HepG2 (cell line): ENCODE measurements around the gene INPP5K.

ENCODE experiments used
- POLR2AphosphoS5 ChIP-seq: IDR thresholded peaks from 2 replicates; pipeline ENCODE4 v1.6.1; 2012; ENCODE audit warnings: low read depth, low read length
- TCF7L2 ChIP-seq: IDR thresholded peaks from 2 replicates; pipeline ENCODE4 v1.6.1; 2011; ENCODE audit warnings: mild to moderate bottlenecking, low read depth, low read length, moderate library complexity
- YY1 ChIP-seq: IDR thresholded peaks from 2 replicates; pipeline ENCODE4 v1.6.1; 2011; ENCODE audit warnings: low read length, low read depth, moderate library complexity, mild to moderate bottlenecking; ENCODE audit not compliant: insufficient read depth, insufficient replicate concordance
- ZNF251 ChIP-seq: sonication (generic); formaldehyde crosslinking; IDR thresholded peaks from 2 replicates; pipeline ENCODE4 v1.9.0; 2021; ENCODE audit warnings: mild to moderate bottlenecking, missing genetic modification reagents
- TF ChIP-seq, protein P1 (sequence below): IDR thresholded peaks from 2 replicates; pipeline ENCODE4 v1.6.1; 2016; ENCODE audit warnings: missing genetic modification reagents, missing compliant biosample characterization
- TF ChIP-seq, protein P2 (sequence below): sonication (generic); formaldehyde crosslinking; IDR thresholded peaks from 2 replicates; pipeline ENCODE4 v1.8.0; 2022; ENCODE audit warnings: mild to moderate bottlenecking, missing genetic modification reagents, moderate library complexity
- TF ChIP-seq, protein P3 (sequence below): sonication (generic); formaldehyde crosslinking; IDR thresholded peaks from 2 replicates; pipeline ENCODE4 v1.5.0; 2020; ENCODE audit warnings: mild to moderate bottlenecking, missing genetic modification reagents

DNA sequence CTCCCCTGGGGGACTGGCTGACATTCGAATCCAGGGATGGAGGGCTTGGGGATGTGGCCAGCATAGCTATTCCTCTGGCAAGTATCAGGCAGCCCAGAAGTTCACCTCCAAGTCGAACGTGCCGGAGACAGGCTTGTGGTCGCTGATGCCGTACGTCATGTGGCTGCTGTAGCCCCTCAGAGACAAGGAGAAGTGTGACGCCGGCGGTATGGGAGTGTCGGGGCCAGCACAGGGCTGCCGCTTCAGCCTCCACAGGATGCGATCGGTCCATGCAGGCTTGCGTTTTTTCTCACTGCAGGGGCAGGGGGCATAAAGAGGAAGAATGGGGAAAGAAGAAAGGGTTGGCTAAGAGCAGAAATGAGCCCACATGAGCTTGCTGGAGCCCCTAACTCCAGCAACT, 18.6 kb downstream of the INPP5K start:
- no peak for TF ChIP-seq TCF7L2
- TF ChIP-seq POLR2AphosphoS5: no peak
- TF ChIP-seq, protein P1, sequence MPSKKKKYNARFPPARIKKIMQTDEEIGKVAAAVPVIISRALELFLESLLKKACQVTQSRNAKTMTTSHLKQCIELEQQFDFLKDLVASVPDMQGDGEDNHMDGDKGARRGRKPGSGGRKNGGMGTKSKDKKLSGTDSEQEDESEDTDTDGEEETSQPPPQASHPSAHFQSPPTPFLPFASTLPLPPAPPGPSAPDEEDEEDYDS (CRISPR knock-in tag): no peak
- no peak for TF ChIP-seq ZNF251
- TF ChIP-seq, protein P2, sequence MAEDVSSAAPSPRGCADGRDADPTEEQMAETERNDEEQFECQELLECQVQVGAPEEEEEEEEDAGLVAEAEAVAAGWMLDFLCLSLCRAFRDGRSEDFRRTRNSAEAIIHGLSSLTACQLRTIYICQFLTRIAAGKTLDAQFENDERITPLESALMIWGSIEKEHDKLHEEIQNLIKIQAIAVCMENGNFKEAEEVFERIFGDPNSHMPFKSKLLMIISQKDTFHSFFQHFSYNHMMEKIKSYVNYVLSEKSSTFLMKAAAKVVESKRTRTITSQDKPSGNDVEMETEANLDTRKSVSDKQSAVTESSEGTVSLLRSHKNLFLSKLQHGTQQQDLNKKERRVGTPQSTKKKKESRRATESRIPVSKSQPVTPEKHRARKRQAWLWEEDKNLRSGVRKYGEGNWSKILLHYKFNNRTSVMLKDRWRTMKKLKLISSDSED (CRISPR knock-in tag): no peak
- TF ChIP-seq, protein P3, sequence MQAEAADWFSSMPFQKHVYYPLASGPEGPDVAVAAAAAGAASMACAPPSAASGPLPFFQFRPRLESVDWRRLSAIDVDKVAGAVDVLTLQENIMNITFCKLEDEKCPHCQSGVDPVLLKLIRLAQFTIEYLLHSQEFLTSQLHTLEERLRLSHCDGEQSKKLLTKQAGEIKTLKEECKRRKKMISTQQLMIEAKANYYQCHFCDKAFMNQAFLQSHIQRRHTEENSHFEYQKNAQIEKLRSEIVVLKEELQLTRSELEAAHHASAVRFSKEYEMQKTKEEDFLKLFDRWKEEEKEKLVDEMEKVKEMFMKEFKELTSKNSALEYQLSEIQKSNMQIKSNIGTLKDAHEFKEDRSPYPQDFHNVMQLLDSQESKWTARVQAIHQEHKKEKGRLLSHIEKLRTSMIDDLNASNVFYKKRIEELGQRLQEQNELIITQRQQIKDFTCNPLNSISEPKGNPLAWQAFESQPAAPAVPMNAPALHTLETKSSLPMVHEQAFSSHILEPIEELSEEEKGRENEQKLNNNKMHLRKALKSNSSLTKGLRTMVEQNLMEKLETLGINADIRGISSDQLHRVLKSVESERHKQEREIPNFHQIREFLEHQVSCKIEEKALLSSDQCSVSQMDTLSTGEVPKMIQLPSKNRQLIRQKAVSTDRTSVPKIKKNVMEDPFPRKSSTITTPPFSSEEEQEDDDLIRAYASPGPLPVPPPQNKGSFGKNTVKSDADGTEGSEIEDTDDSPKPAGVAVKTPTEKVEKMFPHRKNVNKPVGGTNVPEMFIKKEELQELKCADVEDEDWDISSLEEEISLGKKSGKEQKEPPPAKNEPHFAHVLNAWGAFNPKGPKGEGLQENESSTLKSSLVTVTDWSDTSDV (CRISPR knock-in tag): no peak
- TF ChIP-seq YY1: no peak
